Measurements from ENCODE around the gene UNC13C. TPM values are rescaled to one million over a fixed set of nuclear protein-coding genes. Genes with fewer than 3 reads are reported as not detected.

UNC13C gene
- total RNA-seq, 6 experiments from 2014 or later, result not detected

- DNase-seq, result no peak
- Mint-ChIP-seq H3K4me1 (ENCODE audit: low read depth) (no peaks in the 10 kb centered on the region), H3K27ac (no peak overlapping the region), H3K4me3 (no peak overlapping the region), H3K9me3 (peaks cover 39% of the 10 kb centered on the region), H3K27me3 (ENCODE audit: insufficient read depth) (peaks cover 3% of the 10 kb centered on the region; the same call in 1 of the 2 replicates), H3K36me3 (ENCODE audit: low read depth) (no peaks in the 10 kb centered on the region)
- no peak for TF ChIP-seq CTCF (IDR thresholded peaks at IDR 0.05)
Measured at GRCh38 chr15:53980021-53980420, 1.8 kb downstream of the UNC13C start.

- TF ChIP-seq CTCF (IDR thresholded peaks at IDR 0.05), result no peak
- H3K27me3 Mint-ChIP-seq (ENCODE audit: insufficient read depth), result peaks cover under 1% of the 10 kb centered on the region; the same call in 1 of the 2 replicates
- peaks cover 4% of the 10 kb centered on the region; the same call in 1 of the 2 replicates for H3K36me3 Mint-ChIP-seq (ENCODE audit: low read depth)
- no peak for DNase-seq
- H3K27ac Mint-ChIP-seq, result no peak overlapping the region
- no peak overlapping the region for H3K4me3 Mint-ChIP-seq
- no peaks in the 10 kb centered on the region for H3K4me1 Mint-ChIP-seq (ENCODE audit: low read depth)
- peaks cover 39% of the 10 kb centered on the region for H3K9me3 Mint-ChIP-seq
Measured at GRCh38 chr15:53982071-53982680, 3.9 kb downstream of the UNC13C start.

DNA sequence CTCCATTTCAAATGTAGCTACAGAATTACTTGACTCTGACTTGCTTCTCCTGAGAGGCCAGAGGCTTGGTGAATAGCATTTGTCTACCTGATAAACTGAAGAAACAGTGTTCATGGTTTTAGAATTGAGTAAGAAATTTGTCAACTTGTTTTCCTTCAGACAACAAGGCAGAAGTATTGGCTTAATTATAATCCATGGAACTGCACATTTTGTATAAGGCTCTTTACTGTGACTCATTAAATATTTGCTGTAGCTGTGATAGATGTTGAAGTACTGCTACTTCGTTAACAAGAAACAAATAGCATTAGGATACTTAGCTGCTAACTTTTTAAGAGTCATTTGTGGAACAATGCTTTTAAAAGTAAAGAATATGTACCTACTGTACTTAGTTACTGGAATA is 4.6 kb downstream of the UNC13C start:
- no peak overlapping the region for H3K4me3 Mint-ChIP-seq
- H3K27me3 Mint-ChIP-seq (ENCODE audit: insufficient read depth), result no peaks in the 10 kb centered on the region
- H3K27ac Mint-ChIP-seq, result no peak overlapping the region
- H3K36me3 Mint-ChIP-seq (ENCODE audit: low read depth), result peaks cover 4% of the 10 kb centered on the region; the same call in 1 of the 2 replicates
- no peaks in the 10 kb centered on the region for H3K4me1 Mint-ChIP-seq (ENCODE audit: low read depth)
- peaks cover 40% of the 10 kb centered on the region for H3K9me3 Mint-ChIP-seq
- TF ChIP-seq CTCF (IDR thresholded peaks at IDR 0.05), result no peak
- DNase-seq, result no peak

- Mint-ChIP-seq H3K27ac (no peak overlapping the region), H3K27me3 (ENCODE audit: insufficient read depth) (no peaks in the 10 kb centered on the region), H3K4me1 (ENCODE audit: low read depth) (no peaks in the 10 kb centered on the region), H3K9me3 (peaks cover 47% of the 10 kb centered on the region), H3K36me3 (ENCODE audit: low read depth) (peaks cover 4% of the 10 kb centered on the region; the same call in 1 of the 2 replicates), H3K4me3 (no peak overlapping the region)
- TF ChIP-seq CTCF (IDR thresholded peaks at IDR 0.05), result no peak
- no peak for DNase-seq
Measured at GRCh38 chr15:53984221-53984620, 6.0 kb downstream of the UNC13C start.

GRCh38 chr15:53985562-53985961 is 7.3 kb downstream of the UNC13C start:
- no peak for TF ChIP-seq CTCF (IDR thresholded peaks at IDR 0.05)
- Mint-ChIP-seq H3K27ac (no peak overlapping the region), H3K4me1 (ENCODE audit: low read depth) (no peaks in the 10 kb centered on the region), H3K4me3 (no peak overlapping the region), H3K27me3 (ENCODE audit: insufficient read depth) (no peaks in the 10 kb centered on the region), H3K9me3 (peaks cover 43% of the 10 kb centered on the region), H3K36me3 (ENCODE audit: low read depth) (peaks cover 4% of the 10 kb centered on the region; the same call in 1 of the 2 replicates)
- DNase-seq, result no peak
